ENCODE measurements around the gene NPAS2. TPM values are rescaled to one million over a fixed set of nuclear protein-coding genes. Genes with fewer than 3 reads are reported as not detected.

NPAS2 gene
- total RNA-seq, 1 donor = 8.7 TPM

GRCh38 chr2:100975521-100975785 lies 155.5 kb downstream of the NPAS2 start:
- Histone ChIP-seq H3K27me3 (ENCODE audit: insufficient read depth, low read length) (peaks cover 3% of the 10 kb centered on the region), H3K27ac (ENCODE audit: low read depth, low read length) (no peak overlapping the region), H2AFZ (ENCODE audit: low read length) (no peak overlapping the region), H3K4me2 (ENCODE audit: insufficient read depth, low read length) (no peak overlapping the region), H4K20me1 (ENCODE audit: insufficient read depth, low read length) (no peaks in the 10 kb centered on the region), H3K79me2 (ENCODE audit: insufficient read depth, low read length) (no peaks in the 10 kb centered on the region), H3K4me1 (ENCODE audit: insufficient read depth, low read length) (peaks cover 20% of the 10 kb centered on the region), H3K36me3 (ENCODE audit: insufficient read depth, low read length) (no peaks in the 10 kb centered on the region), H3K9me3 (ENCODE audit: low read depth, low read length) (no peaks in the 10 kb centered on the region), H3K4me3 (ENCODE audit: insufficient read depth, low read length) (no peak overlapping the region)
- TF ChIP-seq CTCF (IDR thresholded peaks at IDR 0.05; ENCODE audit: extremely low read depth, low read depth, low read length) = no peak
- DNase-seq (ENCODE audit: insufficient read length, low spot score, missing footprints) = no peak

- Histone ChIP-seq H3K36me3 (ENCODE audit: insufficient read depth, low read length) (no peaks in the 10 kb centered on the region), H4K20me1 (ENCODE audit: insufficient read depth, low read length) (no peaks in the 10 kb centered on the region), H3K9me3 (ENCODE audit: low read depth, low read length) (no peaks in the 10 kb centered on the region), H3K27me3 (ENCODE audit: insufficient read depth, low read length) (peaks cover 3% of the 10 kb centered on the region), H3K27ac (ENCODE audit: low read depth, low read length) (peak overlapping the region; percentile 74), H3K4me1 (ENCODE audit: insufficient read depth, low read length) (peaks cover 20% of the 10 kb centered on the region), H3K4me2 (ENCODE audit: insufficient read depth, low read length) (peak overlapping the region; percentile 53), H3K4me3 (ENCODE audit: insufficient read depth, low read length) (no peak overlapping the region), H2AFZ (ENCODE audit: low read length) (no peak overlapping the region), H3K79me2 (ENCODE audit: insufficient read depth, low read length) (no peaks in the 10 kb centered on the region)
- TF ChIP-seq CTCF (IDR thresholded peaks at IDR 0.05; ENCODE audit: extremely low read depth, low read depth, low read length) = no peak
- DNase-seq (ENCODE audit: insufficient read length, low spot score, missing footprints) = no peak
These were observed 156.1 kb downstream of the NPAS2 start for GRCh38 chr2:100976061-100976460.

- H3K79me2 ChIP-seq (ENCODE audit: insufficient read depth, low read length) = no peaks in the 10 kb centered on the region
- peak overlapping the region; percentile 55 for H2AFZ ChIP-seq (ENCODE audit: low read length)
- H4K20me1 ChIP-seq (ENCODE audit: insufficient read depth, low read length) = no peaks in the 10 kb centered on the region
- no peak overlapping the region for H3K4me3 ChIP-seq (ENCODE audit: insufficient read depth, low read length)
- H3K36me3 ChIP-seq (ENCODE audit: insufficient read depth, low read length) = no peaks in the 10 kb centered on the region
- TF ChIP-seq CTCF (IDR thresholded peaks at IDR 0.05; ENCODE audit: extremely low read depth, low read depth, low read length) = no peak
- peaks cover 20% of the 10 kb centered on the region for H3K4me1 ChIP-seq (ENCODE audit: insufficient read depth, low read length)
- DNase-seq (ENCODE audit: insufficient read length, low spot score, missing footprints) = peak; percentile 97
- H3K27me3 ChIP-seq (ENCODE audit: insufficient read depth, low read length) = peaks cover 3% of the 10 kb centered on the region
- H3K27ac ChIP-seq (ENCODE audit: low read depth, low read length) = peak overlapping the region; percentile 74
- H3K4me2 ChIP-seq (ENCODE audit: insufficient read depth, low read length) = peak overlapping the region; percentile 53
- no peaks in the 10 kb centered on the region for H3K9me3 ChIP-seq (ENCODE audit: low read depth, low read length)
These were observed 156.9 kb downstream of the NPAS2 start for GRCh38 chr2:100976645-100977391.

- no peaks in the 10 kb centered on the region for H3K27me3 ChIP-seq (ENCODE audit: insufficient read depth, low read length)
- peak overlapping the region; percentile 74 for H3K27ac ChIP-seq (ENCODE audit: low read depth, low read length)
- TF ChIP-seq CTCF (IDR thresholded peaks at IDR 0.05; ENCODE audit: extremely low read depth, low read depth, low read length) = no peak
- H3K36me3 ChIP-seq (ENCODE audit: insufficient read depth, low read length) = no peaks in the 10 kb centered on the region
- no peak overlapping the region for H2AFZ ChIP-seq (ENCODE audit: low read length)
- H3K9me3 ChIP-seq (ENCODE audit: low read depth, low read length) = no peaks in the 10 kb centered on the region
- H3K79me2 ChIP-seq (ENCODE audit: insufficient read depth, low read length) = no peaks in the 10 kb centered on the region
- H3K4me3 ChIP-seq (ENCODE audit: insufficient read depth, low read length) = no peak overlapping the region
- DNase-seq (ENCODE audit: insufficient read length, low spot score, missing footprints) = no peak
- peak overlapping the region; percentile 53 for H3K4me2 ChIP-seq (ENCODE audit: insufficient read depth, low read length)
- peaks cover 20% of the 10 kb centered on the region for H3K4me1 ChIP-seq (ENCODE audit: insufficient read depth, low read length)
- H4K20me1 ChIP-seq (ENCODE audit: insufficient read depth, low read length) = no peaks in the 10 kb centered on the region
These were observed 157.6 kb downstream of the NPAS2 start for GRCh38 chr2:100977511-100977910.

Measured in osteoblast (primary cell).